HG03432 (cell line): Measurements from ENCODE around the gene DISP1.
"Not testable (repeated sequence)": the region's sequence is repeated elsewhere in the genome, so short reads cannot be mapped to it uniquely, and the experiment has no call there.

Source experiments
- ATAC-seq: cut with Tn5 transposase; IDR thresholded peaks from one replicate; pipeline ENCODE4 v1.9.1; 2021; ENCODE audit warnings: mild to moderate bottlenecking, moderate library complexity; ENCODE audit not compliant: unreplicated experiment

The DISP1 gene

DNA sequence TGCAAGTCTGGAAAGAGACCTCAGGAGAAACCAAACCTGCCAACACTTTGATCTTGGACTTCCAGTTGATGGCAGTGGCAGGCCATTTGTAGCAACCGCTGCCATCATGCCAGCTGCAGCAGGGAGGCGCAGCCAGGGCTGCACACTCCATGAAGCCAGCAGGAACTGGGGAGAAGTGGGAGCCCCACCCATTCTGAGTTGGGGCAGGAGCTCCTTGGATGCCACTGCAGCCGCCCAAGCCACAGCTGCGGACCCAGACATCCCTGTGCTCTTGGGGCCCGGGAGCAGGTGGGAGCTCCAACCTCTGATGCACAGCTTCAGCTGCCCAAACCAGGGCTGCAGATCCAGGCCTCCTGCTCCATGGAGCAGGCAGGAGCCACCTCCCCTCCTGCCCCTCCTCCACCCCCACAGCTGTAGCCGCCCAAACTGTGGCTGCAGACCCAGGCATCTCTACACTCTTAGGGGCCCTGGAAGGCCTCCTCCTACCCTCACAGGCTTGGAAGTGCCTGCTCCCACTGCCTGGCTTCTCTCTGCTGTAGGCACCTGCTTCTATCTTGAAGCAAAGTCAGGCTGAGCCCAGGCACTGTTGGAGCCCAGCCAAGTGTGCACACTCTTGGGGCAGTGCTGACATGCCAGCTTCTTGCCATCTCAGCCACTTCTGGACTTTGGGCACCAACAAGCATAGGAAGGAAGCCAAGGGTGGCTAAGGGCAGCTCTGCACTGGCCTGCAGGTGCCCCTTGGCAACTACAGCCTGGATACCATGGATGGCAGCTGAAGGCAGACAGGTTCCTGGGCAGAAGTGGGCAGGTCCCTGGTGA lies 20.0 kb upstream of the DISP1 start:
- ATAC-seq = no peak

DNA sequence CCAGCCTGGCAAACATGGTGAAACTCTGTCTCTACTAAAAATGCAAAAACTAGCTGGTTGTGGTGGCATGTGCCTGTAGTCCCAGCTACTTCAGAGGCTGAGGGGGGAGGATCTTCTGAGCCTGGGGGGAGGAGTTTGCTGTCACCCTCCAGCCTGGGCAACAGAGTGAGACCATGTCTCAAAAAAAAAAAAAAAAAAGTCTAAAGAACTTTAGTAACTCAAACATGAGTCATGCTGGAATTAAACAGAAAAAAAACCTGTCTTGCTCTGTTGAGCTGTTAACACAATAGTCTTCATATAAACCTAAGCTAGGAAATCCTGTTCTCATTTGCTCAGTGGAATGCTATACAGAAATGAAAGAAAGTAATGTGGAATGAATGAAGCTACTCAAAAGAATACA lies 16.7 kb upstream of the DISP1 start:
- peak; percentile 60 for ATAC-seq

- ATAC-seq = no peak
Observed at GRCh38 chr1:222798975-222799374, 15.9 kb upstream of the DISP1 start.

DNA sequence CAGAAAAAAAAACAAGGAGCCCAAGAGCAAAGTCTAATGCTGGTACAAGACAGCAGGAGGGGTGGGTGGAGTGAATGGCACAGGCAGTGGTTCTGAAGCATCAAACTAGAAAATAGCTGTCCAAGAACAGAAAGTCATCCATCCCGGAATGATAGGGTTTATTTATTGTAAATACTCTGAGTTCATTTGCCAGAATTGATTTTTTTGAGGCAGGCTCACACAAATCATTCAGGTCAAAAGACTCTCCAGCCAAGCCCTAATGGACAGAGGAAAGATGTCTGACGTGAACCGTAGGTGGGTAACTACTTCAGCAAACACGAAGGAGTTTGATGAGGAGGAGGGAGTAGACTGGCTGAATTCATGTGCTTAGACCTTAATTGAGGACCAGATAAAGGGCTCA lies 13.8 kb upstream of the DISP1 start:
- no peak for ATAC-seq

DNA sequence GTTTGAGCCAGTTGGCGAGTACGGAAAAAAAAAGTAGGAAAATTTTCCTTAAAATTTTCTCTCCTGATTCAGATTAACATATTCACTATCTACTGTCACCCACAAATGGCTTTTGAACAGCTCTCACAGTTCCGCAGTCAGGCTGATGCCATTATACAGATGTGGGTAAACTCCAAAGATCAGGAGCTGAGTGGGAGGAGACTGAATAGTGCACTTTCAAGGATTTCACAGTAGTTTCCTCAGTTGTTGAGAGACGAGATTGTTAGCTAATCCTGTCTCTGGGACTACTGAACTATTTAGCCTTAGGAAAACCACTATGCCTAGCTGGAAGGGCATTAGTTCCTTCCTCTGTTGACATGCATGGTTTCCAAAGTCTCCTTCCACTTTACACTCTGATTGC lies 3.2 kb upstream of the DISP1 start:
- no peak for ATAC-seq

DNA sequence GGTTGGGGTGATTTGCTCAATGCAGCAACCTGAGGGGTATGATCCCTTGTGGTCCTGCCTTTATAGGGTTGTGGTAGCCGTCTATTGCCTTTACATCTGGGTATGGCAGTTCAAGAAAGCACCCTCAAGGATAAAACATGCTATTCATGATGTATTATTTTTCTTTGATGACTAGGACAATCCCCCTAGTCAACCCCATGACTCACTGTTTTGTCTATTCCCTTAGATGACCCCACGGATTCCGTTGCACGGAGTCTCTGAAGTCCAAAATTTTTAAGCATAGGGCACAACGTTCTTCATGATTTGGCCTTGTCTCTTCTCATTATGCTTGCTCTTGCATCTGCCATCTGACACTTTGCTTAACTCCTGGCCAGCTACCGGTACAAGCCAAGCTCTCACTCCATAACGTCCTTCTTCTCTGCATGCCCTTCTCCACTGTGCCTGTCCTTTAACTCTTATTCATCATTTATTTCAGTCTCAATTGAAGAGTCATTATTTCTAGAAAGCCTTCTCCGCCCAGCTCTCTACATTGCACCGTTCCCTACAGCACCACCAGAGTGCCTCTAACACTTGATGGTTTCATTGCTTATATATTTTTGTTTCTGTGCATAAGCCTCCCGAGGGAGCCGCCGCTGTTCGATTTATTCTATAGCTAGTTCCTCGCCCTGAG lies 838 bp upstream of the DISP1 start:
- ATAC-seq = no peak

DNA sequence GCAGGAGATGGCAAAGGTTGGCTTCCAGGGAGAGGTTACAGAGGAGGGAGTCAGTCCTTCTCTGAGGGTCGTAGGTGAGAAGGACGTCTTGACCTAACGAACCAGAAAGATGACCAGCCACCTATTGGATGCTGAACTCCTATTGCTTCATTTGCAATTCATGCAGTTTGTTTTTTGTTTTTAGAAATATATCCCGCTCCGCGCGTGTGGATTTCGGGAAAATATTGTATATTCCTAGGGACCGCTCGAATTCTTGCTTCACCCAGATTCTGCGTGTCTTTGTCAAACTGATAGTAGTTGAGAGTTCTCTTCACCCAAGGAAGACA lies 564 bp downstream of the DISP1 start:
- ATAC-seq = no peak

DNA sequence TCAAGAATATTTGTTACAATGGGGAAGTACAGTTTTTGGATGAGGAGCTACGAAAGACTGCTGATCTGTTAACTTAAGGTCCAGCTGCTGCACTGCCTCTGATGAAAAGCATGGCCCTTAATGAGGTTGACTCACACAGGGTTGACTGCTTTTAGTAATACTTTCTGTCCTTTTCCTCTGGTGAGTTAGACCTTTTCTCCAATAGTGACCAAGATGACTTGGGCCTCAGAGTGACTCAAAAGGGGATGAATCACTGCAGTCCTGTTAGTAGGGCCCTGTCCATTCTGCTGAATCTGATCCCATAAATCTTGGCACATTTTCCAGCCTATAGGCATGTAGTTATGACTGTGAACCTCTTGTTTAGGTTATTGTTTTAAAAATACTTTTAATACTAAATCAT lies 2.7 kb downstream of the DISP1 start:
- no peak for ATAC-seq

DNA sequence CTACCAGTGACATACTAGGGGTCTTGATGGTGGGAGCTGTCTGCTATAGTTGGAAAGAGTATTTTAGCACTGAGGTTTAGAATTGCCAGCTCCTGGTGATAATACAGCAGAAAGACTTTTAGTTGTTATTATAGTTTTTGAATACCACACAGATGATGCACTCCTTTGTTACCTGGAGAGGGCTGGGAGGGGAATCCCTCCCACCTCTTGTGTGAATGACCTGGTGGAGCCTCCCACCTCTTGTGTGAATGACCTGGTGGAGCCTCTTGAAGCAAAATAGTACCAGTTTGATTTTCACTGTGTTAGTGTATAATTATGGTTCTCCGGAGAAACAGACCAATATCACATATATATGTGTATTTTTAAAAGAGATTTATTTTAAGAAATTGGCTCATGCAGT lies 3.3 kb downstream of the DISP1 start:
- no peak for ATAC-seq

DNA sequence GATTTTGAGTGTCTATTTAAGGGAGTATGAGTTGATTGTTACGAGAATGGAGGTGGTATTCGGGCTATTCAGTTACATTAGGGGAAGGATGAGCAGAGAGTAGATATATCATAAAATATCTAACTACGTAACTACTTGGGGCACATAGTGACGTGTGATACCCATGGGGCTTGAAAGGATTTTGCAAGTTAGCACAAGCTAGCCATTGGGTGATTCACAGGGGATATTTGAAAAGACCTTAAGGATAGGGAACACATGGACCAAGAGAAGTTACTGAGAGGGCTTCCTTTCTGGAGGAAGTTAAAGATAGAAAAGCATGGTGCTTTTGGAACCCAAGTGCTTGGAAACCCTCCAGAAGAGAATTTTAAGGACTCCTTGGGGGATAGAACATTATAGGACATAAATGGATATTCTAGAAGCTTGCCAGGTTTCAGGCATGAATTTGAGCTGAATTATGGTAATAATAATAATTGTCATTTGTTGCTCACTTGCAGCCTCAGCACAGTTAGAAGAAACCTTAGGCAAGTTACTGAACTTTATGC lies 5.4 kb downstream of the DISP1 start:
- ATAC-seq = no peak

DNA sequence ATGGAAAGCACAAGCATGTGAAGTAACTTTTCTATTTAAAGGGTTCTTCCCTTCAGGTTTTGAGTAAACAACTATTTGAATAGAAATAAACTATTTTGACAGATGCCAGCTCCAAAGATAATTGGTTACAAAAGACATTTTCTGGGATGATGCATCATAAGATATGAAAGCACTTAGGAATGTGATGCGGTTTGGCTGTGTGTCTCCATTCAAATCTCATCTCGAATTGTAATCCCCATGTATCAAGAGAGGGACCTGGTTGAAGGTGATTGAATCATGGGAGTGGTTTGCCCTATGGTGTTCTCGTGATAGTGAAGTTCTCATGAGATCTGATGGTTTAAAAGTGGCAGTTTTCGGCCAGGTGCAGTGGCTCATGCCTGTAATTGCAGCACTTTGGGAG lies 6.4 kb downstream of the DISP1 start:
- ATAC-seq = no peak

- ATAC-seq = no peak
Observed at GRCh38 chr1:222823695-222824094, 8.9 kb downstream of the DISP1 start.

DNA sequence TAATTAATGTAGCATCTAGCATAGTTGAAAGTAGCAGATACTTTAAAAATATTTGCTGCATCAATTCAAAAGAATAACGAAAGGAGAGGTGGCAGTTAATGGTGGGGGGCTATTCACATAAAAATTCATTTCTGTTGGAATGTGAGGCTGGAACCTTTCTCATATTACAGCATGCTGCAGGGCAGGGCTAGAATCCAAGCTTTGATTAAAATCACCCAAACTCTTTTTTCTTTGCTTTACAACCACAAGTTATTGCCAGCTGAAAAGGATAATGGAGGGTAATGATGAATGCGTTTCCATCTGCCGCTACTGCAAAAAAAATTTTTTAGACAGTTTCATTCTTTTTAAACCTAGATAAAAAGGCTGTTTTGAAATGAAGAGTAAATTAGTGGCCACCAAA lies 9.8 kb downstream of the DISP1 start:
- ATAC-seq = no peak

GRCh38 chr1:222828939-222829338 lies 14.1 kb downstream of the DISP1 start:
- no peak for ATAC-seq

DNA sequence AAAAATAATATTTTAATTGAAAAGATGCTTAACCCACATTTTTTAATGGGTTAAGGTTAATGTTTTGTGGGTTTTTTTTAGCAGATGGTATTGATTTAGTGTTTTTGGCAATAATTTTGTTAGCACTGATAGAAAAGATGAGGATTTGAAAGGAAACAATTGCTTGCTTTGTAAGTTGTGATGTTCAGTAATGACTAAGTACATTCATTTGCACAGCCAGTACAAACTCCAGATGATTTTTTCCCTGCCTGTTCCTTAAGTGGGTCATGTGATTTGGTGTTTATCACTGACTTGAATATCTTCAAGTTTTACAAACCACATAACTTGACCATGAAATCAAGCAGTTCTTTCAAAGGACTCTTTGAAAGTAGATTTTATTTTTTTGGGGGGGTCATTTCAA lies 15.0 kb downstream of the DISP1 start:
- ATAC-seq = no peak

DNA sequence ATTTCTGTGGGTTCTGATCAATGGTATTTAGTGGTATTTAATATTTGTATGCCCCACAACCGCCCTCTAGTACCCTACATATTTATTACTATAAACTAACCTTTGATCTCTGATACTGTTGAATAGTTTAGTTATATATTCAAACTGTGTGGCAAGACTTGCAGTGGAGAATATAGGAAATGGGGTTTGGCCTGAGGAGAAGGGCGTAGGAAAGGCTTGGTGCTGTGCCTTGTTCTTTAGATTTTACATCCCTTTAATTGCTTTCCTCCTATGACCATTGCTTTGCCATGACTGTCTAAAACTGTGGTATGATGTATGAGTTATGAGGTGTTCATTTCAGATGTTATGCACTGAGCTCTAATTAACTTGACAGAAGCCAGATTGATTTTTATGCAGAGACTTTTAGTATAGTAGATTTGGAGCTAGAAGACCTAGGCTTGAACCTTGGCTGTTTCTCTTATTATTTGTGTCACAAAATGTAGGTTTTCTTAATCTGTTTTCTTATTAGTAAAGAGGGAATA lies 18.6 kb downstream of the DISP1 start:
- no peak for ATAC-seq

DNA sequence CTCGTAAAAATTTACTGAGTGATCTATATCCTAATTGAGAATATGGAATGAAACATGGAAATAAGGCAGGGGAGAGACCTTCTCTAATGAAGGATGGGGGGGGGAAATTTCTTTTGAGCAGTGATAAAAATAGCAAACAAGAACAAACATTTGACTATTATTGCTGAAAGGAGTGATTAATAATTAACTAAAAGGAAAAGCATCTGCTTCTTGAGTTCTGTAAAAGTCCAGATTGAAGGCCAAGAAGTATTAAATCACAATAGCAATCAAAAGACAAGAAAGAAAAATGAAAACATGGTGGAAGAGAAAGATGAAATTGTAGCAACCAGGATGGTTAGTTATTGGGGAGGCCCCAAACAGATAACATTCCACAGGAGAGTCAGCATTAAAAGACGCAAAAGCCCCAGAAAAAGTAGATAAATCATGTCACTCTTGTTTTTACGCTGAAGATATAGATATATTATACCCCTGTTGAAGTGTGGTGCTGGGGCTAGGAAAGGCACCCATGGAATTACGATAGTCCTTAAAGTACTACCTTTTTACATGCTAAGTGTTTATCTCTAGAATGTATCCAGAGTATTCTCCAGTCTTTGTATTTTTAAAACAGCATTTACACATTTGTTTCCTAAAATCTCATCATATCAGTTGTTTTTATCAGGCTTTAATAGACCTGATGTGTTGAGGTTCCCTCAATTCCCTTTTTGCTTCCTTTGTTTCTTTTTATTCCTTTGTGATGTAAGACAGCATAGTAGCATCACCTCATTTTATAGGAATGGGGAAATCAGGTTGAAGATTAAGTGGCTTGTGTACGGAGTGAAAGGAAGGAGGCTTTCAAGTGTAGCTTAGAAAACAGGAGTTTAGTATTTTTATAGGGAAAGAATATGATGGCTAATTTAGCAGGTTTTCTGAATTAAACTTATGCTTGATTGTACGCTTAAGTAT lies 28.9 kb downstream of the DISP1 start:
- no peak for ATAC-seq

DNA sequence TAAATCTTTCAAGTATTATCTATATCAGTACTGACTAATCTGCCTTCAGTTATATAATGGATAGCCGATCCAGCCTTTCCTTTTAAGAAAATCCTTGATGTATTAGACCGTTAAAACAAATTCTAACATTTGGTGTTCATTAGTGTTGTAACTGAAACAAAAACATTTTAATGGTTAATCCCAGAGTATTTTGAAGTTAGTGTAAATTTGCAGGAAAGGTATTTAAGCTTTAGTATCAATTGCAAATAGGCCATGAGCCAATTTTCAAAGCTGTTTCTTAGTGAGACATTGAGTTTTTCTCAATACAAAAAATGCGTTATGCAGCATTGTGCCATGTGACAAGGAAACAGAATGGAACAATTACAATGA lies 29.6 kb downstream of the DISP1 start:
- no peak for ATAC-seq

GRCh38 chr1:222845763-222846162 lies 30.9 kb downstream of the DISP1 start:
- no peak for ATAC-seq

DNA sequence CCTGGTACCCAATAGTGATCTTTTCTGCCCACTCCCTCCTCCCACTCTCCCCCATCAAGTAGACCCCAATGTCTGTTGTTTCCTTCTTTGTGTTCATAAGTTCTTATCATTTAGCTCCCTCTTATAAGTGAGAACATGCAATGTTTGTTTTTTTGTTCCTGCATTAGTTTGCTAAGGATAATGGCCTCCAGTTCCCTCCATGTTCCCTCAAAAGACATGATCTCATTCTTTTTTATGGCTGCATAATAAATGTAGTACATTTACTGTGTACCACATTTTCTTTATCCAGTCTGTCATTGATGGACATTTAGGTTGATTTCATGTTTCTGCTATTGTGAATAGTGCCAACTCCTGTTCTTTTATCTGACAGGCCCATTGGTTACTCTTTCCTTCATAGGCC lies 35.7 kb downstream of the DISP1 start:
- ATAC-seq = not testable (repeated sequence)

- ATAC-seq = no peak
Observed at GRCh38 chr1:222852326-222852725, 37.5 kb downstream of the DISP1 start.
